HG03159 (cell line): ENCODE results near the gene GCK.

Experiments
- ATAC-seq: cut with Tn5 transposase; IDR thresholded peaks from one replicate; pipeline ENCODE4 v1.9.1; 2021; ENCODE audit warnings: mild to moderate bottlenecking, moderate library complexity; ENCODE audit not compliant: unreplicated experiment

The GCK gene

GRCh38 chr7:44158096-44158872, 31.0 kb downstream of the GCK start:
- no peak for ATAC-seq

- no peak for ATAC-seq
Observed at GRCh38 chr7:44157116-44158080, 31.8 kb downstream of the GCK start.

- no peak for ATAC-seq
Observed at GRCh38 chr7:44156453-44157010, 32.7 kb downstream of the GCK start.

DNA sequence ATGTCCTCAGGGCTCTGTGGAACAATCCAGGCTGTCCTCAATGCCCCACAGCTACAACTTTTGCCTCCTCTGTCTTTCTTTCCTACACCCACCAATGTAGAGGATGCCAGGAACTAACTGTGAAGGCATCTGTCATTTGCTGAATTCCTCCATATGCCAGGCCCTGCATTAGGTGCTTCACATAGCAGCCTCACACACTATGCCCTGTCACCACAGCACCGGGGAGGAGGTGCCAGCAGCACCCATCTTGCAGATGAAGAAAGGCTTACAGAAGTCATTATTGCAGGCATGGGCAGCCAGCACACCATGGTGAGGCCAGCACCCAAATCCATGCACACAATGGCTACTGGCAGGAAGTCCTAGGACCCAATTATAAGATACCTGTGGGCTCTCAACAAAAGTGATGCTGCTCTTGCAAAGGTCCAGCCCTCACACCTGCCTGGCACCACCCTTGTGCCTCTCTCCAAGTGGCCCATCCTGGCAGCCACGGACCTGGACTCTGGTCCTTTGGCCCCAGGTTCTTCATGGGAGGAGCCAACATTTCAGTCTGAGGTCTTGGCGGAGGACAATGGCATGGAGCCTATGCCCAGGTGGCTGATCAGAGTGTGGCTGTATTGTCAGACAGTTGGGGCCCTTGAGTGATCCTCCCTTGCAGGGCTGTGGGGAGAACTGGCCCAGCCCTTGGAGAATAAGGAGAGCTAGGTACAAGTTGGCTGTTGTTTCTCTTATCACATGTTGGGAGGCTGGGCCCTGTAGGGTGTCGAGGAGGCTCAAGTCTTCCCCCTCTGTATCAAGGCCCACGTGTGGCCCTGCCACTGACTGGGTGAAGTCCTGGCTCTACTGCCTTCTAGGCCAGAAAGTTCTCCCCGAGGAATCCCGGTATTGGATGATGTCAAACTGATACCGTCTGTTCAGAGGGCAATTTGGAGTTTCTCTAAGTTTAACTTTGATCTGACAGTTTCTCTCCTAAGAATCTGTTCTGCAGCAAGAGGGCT, 33.8 kb downstream of the GCK start:
- no peak for ATAC-seq

DNA sequence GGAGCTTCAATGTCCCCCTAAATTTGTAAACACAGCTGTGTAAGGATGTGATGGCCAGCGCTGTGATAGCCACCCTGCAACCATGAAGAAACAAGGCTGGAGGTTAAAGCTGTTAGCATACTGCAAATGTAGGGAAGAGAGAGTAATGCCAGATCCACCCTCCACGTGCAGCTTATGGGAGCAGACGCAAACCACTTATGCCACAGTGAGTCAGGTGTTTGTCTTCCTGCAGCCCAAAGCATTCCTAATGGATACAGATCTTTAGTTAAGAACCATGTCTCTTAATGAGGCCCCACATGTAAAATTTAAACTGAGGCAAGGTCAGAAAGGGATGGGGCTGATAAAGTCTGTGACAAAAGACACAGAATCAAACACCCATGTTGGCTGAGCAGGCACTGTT, 34.5 kb downstream of the GCK start:
- no peak for ATAC-seq

- ATAC-seq = no peak
Observed at GRCh38 chr7:44153948-44154335, 35.3 kb downstream of the GCK start.

DNA sequence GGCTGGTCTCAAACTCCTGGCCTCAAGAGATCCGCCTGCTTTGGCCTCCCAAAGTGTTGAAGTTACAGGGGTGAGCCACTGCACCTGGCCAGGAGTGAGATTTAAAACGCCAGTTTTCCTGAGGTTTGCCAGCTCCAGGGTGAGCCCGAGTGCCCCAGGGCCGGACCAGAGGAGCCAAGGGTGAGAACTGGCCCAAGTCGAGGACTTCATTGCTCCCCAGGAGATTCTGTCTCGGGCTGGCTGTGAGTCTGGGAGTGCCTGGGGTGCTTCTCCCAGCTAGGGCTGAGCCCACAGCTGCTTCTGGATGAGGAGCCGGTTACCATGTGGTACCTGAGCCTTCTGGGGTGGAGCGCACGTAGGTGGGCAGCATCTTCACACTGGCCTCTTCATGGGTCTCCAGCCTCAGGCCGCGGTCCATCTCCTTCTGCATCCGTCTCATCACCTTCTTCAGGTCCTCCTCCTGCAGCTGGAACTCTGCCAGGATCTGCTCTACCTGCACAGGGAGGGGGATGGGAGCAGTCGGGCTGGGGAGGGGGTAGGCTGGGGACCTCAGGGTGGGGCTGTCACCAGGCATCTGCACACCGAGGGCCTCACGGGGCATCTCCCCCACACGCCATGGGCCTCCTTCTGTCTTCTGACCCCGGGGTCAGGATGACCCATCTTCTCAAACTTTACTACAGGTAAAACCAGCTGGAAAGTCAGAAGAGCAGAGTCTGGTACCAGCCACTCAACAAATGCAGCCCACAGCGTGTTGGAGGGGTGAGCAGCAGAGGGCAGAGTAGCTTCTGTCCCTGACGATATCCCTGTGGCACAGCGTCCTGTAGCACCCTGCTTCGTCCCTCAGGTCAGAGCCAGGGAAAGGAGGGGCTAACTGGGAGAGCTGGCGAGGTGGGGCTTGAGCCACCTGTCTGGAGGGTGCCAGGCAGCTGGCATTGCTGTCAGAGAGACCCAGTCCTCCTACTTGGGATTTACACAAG, 36.0 kb downstream of the GCK start:
- no peak for ATAC-seq

DNA sequence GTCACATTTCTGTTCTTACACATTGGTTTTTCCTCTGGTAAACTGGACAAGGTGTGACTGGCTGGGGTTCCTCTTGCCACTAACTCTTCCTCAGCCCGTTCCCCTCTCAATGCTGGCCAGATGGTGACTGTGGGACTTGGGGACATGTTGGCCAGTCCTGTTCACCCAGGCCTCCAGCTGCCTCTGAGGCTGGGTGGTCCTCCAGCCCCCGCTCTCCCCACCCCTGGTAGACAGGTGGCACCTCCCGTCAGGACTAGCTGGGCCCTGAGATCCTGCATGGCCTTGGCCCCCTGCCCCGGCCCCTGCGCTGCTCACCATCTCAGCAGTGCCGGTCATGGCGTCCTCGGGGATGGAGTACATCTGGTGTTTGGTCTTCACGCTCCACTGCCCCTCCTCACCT, 37.3 kb downstream of the GCK start:
- ATAC-seq = no peak

GRCh38 chr7:44150966-44151941, 38.0 kb downstream of the GCK start:
- no peak for ATAC-seq

DNA sequence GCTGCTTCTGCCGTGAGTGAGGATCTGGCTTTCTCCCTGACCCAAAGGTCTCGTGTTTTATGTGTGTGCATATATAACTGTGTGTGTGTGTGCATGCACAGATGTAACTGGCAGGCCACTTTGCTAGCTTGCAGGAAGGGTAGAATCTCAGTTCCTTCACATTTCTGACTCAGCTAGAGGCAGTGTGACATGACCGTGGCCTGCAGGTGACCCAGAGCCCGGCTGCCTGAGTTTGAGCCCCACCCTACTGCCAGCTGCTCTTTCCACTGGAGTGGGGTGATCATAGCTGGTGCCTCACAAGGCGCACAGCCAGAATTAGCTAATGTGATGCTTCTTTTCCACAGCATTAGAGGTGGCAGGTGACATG, 38.8 kb downstream of the GCK start:
- peak; percentile 71 for ATAC-seq

- no peak for ATAC-seq
Observed at GRCh38 chr7:44149571-44150465, 39.4 kb downstream of the GCK start.

GRCh38 chr7:44148961-44149536, 40.2 kb downstream of the GCK start:
- ATAC-seq = no peak

DNA sequence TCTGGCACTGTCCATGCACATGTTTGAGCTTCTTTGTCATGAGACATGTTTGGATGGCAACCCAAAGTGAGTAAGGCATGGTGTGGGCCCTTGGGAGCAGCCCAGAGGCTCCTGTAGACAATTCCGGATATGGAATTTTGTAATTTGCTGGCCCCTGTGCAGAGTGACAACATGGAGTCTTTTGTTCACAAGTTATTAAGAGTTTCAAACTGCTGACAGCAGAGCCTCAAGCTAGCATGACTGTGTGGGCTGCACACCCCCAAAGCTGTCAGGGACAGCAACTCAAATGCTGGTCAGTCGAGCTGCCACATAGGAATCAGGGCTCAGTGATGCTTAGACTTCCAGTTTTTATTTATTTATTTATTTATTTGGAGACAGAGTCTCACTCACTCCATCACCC, 41.1 kb downstream of the GCK start:
- no peak for ATAC-seq

DNA sequence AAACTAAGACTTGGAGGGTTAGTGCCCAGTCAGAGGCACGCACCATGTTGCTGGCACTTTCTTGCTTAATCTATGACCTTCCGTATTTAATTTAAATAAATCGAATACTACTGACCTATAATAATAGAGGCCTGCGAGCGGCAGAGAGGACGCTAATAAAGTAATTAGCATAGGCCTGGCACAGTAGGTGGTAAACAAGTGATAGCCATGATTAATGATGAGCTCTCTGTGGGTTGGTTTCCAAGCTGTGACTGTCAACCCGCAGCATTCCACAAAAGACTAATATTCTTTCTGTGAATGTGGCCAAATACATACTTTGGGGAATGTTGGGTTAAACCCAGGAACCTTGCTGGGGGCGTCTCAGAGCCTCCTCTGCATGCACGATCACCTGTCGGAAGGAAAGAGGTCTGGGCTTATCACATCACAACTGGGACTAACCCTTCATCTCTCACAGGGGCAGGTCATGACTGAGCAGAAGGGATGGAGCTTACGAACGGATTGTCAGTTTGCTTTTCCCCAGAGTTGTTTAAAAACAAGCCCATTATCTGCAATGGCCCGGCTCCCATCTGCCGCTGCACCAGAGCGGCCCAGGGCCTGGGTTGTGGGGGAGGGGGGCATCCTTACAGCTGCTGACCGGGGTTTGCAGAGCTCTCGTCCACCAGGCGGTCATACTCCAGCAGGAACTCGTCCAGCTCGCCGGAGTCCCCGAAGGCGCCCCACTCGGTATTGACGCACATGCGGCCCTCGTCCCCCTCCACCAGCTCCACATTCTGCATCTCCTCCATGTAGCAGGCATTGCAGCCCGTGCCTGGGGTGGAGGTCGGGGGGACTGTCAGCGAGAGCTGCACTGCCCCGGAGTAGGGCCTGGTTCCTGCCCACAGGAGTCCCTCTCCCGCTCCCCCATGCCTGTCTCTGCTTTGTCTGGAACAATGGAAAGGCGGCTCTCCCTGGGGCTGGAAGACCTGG, 41.9 kb downstream of the GCK start:
- ATAC-seq = no peak

- no peak for ATAC-seq
Observed at GRCh38 chr7:44145969-44146911, 43.0 kb downstream of the GCK start.
